ENCODE data around the gene ATP13A4. TPM values are rescaled to one million over a fixed set of nuclear protein-coding genes. Genes with fewer than 3 reads are reported as not detected.

The ATP13A4 gene
- total RNA-seq, 1 experiment from 2014 or later = 0.22 TPM

GRCh38 chr3:193499801-193500485 lies 54.8 kb downstream of the ATP13A4 start:
- Histone ChIP-seq H2AFZ (no peak overlapping the region), H3K9me2 (ENCODE audit: insufficient read depth) (no peaks in the 10 kb centered on the region), H3K27ac (no peak overlapping the region), H3K27me3 (ENCODE audit: insufficient read depth, low read depth) (peaks cover 23% of the 10 kb centered on the region; the same call in 1 of the 2 replicates), H3K4me3 (no peak overlapping the region), H4K20me1 (ENCODE audit: insufficient read depth) (no peaks in the 10 kb centered on the region), H3K79me2 (ENCODE audit: low read depth) (no peaks in the 10 kb centered on the region), H3F3A (ENCODE audit: insufficient read depth, low read depth) (no peaks in the 10 kb centered on the region), H3K4me1 (replicated peaks; ENCODE audit: insufficient read depth) (no peaks in the 10 kb centered on the region), H3K4me2 (no peak overlapping the region), H3K9me3 (ENCODE audit: insufficient read depth, low read depth) (no peaks in the 10 kb centered on the region), H3K36me3 (ENCODE audit: low read depth) (no peaks in the 10 kb centered on the region)
- CTCF ChIA-PET = no interaction called here
- intact Hi-C loops (cut with micrococcal nuclease; ENCODE audit: unreplicated experiment) = no loop called here
- TF ChIP-seq CTCF (conservative IDR thresholded peaks at IDR 0.05) = no peak
- no peak for TF ChIP-seq EZH2 (IDR thresholded peaks at IDR 0.05; ENCODE audit: low read depth)
- POLR2A ChIA-PET (ENCODE audit: unreplicated experiment) = no interaction called here
- no TSS peak for BruUV-seq (replicated peaks)
- no peak for DNase-seq

GRCh38 chr3:193499136-193499770 lies 55.4 kb downstream of the ATP13A4 start:
- no peak overlapping the region for H2AFZ ChIP-seq
- POLR2A ChIA-PET (ENCODE audit: unreplicated experiment) = no interaction called here
- DNase-seq = no peak
- CTCF ChIA-PET = no interaction called here
- H4K20me1 ChIP-seq (ENCODE audit: insufficient read depth) = no peaks in the 10 kb centered on the region
- H3K4me3 ChIP-seq = no peak overlapping the region
- H3F3A ChIP-seq (ENCODE audit: insufficient read depth, low read depth) = no peaks in the 10 kb centered on the region
- peaks cover 21% of the 10 kb centered on the region; the same call in 1 of the 2 replicates for H3K27me3 ChIP-seq (ENCODE audit: insufficient read depth, low read depth)
- no peaks in the 10 kb centered on the region for H3K9me3 ChIP-seq (ENCODE audit: insufficient read depth, low read depth)
- no TSS peak for BruUV-seq (replicated peaks)
- intact Hi-C loops (cut with micrococcal nuclease; ENCODE audit: unreplicated experiment) = no loop called here
- H3K9me2 ChIP-seq (ENCODE audit: insufficient read depth) = no peaks in the 10 kb centered on the region
- H3K79me2 ChIP-seq (ENCODE audit: low read depth) = no peaks in the 10 kb centered on the region
- H3K4me2 ChIP-seq = no peak overlapping the region
- H3K4me1 ChIP-seq (replicated peaks; ENCODE audit: insufficient read depth) = no peaks in the 10 kb centered on the region
- no peak overlapping the region for H3K27ac ChIP-seq
- no peaks in the 10 kb centered on the region for H3K36me3 ChIP-seq (ENCODE audit: low read depth)
- TF ChIP-seq CTCF (conservative IDR thresholded peaks at IDR 0.05) (no peak), EZH2 (IDR thresholded peaks at IDR 0.05; ENCODE audit: low read depth) (no peak)

- no peaks in the 10 kb centered on the region for H3K79me2 ChIP-seq (ENCODE audit: low read depth)
- no peak overlapping the region for H3K4me2 ChIP-seq
- no peaks in the 10 kb centered on the region for H3K36me3 ChIP-seq (ENCODE audit: low read depth)
- H3K27ac ChIP-seq = no peak overlapping the region
- intact Hi-C loops (cut with micrococcal nuclease; ENCODE audit: unreplicated experiment) = no loop called here
- BruUV-seq (replicated peaks) = no TSS peak
- H3K27me3 ChIP-seq (ENCODE audit: insufficient read depth, low read depth) = peaks cover 21% of the 10 kb centered on the region; the same call in 1 of the 2 replicates
- no peaks in the 10 kb centered on the region; the same call in 1 of the 2 replicates for H3K9me2 ChIP-seq (ENCODE audit: insufficient read depth)
- H4K20me1 ChIP-seq (ENCODE audit: insufficient read depth) = no peaks in the 10 kb centered on the region
- ChIA-PET POLR2A (ENCODE audit: unreplicated experiment) (no interaction called here), CTCF (no interaction called here)
- no peak overlapping the region for H2AFZ ChIP-seq
- TF ChIP-seq EZH2 (IDR thresholded peaks at IDR 0.05; ENCODE audit: low read depth) (no peak), CTCF (conservative IDR thresholded peaks at IDR 0.05) (no peak)
- no peaks in the 10 kb centered on the region for H3F3A ChIP-seq (ENCODE audit: insufficient read depth, low read depth)
- H3K4me3 ChIP-seq = no peak overlapping the region
- H3K4me1 ChIP-seq (replicated peaks; ENCODE audit: insufficient read depth) = no peaks in the 10 kb centered on the region
- no peak for DNase-seq
- no peaks in the 10 kb centered on the region for H3K9me3 ChIP-seq (ENCODE audit: insufficient read depth, low read depth)
Observed at GRCh38 chr3:193498215-193498614, 56.5 kb downstream of the ATP13A4 start.

Data from PC-9 (cell line).